Measurements from ENCODE around the gene KLF5. TPM values are rescaled to one million over a fixed set of nuclear protein-coding genes. Genes with fewer than 3 reads are reported as not detected.

KLF5 gene
- total RNA-seq, 2 donors from 2014 or later, result 6.6 to 17.9 TPM

DNA sequence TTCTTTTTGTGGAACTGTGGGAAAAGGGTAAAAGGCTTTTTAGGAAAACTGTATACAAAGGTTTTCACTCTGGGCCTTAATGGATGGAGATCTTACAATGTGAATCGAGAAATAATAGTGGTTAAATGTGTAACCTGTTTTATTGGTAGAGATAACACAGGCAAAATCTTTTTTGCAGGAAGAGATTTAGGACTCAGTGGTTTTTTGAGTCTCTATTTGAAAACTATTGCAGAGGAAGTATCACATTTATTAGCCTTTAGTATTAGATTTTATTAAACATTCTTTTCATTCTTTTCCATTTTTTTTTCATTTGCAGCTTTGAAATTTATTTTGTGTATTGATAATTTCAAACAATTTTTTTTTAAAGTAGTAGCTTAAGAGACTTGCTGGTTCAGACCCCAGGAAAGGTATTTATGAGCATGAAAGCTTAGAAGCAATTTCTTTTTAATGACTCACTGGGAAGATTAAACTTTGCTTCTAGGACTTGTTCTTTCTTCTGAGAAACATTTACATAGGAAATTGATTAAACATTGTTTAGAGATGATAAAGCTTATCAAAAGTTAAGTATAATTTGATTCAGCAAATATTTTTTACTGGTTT is 10.5 kb downstream of the KLF5 start:
- no peaks in the 10 kb centered on the region for H3K9me3 ChIP-seq
- H3K4me1 ChIP-seq, result peaks cover 40% of the 10 kb centered on the region
- intact Hi-C loops (cut with DNase I), result no loop called here
- ATAC-seq (no peak), DNase-seq (no peak)
- no peaks in the 10 kb centered on the region for H3K36me3 ChIP-seq (replicated peaks in 1 of 2; ENCODE audit: insufficient read depth in 1 of 2, low read depth in 2 of 2)
- no peak overlapping the region for H3K27ac ChIP-seq
- H3K27me3 ChIP-seq, result no peaks in the 10 kb centered on the region
- no peak for TF ChIP-seq POLR2A (IDR thresholded peaks at IDR 0.05)
- TF ChIP-seq, protein P1, sequence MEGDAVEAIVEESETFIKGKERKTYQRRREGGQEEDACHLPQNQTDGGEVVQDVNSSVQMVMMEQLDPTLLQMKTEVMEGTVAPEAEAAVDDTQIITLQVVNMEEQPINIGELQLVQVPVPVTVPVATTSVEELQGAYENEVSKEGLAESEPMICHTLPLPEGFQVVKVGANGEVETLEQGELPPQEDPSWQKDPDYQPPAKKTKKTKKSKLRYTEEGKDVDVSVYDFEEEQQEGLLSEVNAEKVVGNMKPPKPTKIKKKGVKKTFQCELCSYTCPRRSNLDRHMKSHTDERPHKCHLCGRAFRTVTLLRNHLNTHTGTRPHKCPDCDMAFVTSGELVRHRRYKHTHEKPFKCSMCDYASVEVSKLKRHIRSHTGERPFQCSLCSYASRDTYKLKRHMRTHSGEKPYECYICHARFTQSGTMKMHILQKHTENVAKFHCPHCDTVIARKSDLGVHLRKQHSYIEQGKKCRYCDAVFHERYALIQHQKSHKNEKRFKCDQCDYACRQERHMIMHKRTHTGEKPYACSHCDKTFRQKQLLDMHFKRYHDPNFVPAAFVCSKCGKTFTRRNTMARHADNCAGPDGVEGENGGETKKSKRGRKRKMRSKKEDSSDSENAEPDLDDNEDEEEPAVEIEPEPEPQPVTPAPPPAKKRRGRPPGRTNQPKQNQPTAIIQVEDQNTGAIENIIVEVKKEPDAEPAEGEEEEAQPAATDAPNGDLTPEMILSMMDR (IDR thresholded peaks at IDR 0.05), result no peak
- H3K4me3 ChIP-seq, result no peak overlapping the region
- 33 to 57% methylated on average over 1 of the region's 1 CpG for WGBS, 2 donors

DNA sequence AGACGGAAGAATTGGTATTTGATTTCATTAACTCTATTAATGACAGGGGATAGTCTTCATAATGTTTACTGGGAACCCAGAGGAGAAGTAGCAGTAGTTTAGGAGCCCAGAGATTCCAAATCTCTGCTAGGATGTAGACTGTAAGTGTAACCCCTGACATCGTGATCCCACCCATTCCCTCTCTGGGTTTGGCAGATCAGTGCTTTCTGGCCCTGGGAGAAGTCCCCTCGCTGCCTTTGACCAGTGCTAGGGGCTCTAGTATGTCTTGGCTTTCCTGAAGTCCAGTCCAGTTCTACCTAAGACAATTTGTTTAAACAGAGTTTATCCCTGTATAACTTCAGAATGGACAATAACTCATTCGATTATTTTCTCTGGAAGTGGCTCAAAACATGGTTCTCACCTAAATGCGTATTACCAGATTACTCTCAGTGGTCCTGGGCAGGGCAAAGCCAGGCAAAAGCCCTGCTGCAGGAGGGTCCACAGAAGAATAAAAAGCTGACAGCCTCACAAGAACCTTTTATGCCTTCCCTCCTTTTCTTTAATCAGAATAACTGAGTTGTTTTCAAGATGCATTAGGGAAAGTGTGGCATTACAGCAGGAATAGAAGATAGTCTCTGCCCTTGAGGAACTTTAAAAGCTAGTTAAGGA is 11.8 kb downstream of the KLF5 start:
- Histone ChIP-seq H3K4me1 (peaks cover 31% of the 10 kb centered on the region), H3K4me3 (no peak overlapping the region), H3K27me3 (no peaks in the 10 kb centered on the region), H3K27ac (no peak overlapping the region), H3K9me3 (no peaks in the 10 kb centered on the region), H3K36me3 (replicated peaks in 1 of 2; ENCODE audit: insufficient read depth in 1 of 2, low read depth in 2 of 2) (no peaks in the 10 kb centered on the region)
- no peak for TF ChIP-seq POLR2A (IDR thresholded peaks at IDR 0.05)
- TF ChIP-seq, protein P1 (IDR thresholded peaks at IDR 0.05), result no peak
- WGBS, 2 donors, result 90 to 93% methylated on average over 5 of the region's 5 CpGs
- intact Hi-C loops (cut with DNase I), result no loop called here
- DNase-seq (no peak), ATAC-seq (no peak)

DNA sequence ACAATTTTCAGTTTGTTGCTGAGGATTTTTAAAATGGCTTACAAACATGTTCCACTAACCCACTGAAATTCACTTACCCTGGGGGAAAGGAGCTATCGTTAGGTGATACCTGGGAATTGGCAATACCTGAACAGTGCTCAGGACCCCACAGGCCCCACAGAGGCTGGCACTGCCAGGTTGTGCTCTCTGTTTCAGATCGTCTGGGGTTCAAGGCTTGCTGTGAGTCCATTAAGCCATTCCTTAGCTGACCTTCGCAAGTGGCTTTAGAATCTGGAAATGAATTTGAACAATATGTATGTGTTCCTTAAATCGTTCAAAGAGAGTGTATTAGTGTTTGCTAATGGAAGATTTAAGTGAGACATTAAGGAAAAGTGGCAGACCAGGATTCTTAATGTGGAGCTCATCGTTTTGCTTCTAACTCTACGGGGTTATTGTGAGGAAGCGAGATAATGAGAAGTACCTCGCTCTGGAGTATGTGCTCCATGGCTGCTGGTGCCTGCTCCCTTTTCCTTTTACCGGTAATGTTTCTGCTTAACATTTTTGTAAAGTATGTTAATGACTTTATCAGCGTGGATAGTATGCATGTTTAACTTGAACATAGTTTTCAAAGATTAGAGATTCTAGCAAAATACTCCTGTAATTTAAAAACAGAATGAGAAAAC is 13.6 kb downstream of the KLF5 start:
- Histone ChIP-seq H3K4me3 (no peak overlapping the region), H3K4me1 (peaks cover 21% of the 10 kb centered on the region), H3K27me3 (no peaks in the 10 kb centered on the region), H3K36me3 (replicated peaks in 1 of 2; ENCODE audit: insufficient read depth in 1 of 2, low read depth in 2 of 2) (no peaks in the 10 kb centered on the region), H3K9me3 (no peaks in the 10 kb centered on the region), H3K27ac (no peak overlapping the region)
- TF ChIP-seq, protein P1 (IDR thresholded peaks at IDR 0.05), result no peak
- no peak for TF ChIP-seq POLR2A (IDR thresholded peaks at IDR 0.05)
- 58 to 67% methylated on average over 10 of the region's 10 CpGs for WGBS, 2 donors
- ATAC-seq (no peak), DNase-seq (no peak)
- intact Hi-C loops (cut with DNase I), result no loop called here

DNA sequence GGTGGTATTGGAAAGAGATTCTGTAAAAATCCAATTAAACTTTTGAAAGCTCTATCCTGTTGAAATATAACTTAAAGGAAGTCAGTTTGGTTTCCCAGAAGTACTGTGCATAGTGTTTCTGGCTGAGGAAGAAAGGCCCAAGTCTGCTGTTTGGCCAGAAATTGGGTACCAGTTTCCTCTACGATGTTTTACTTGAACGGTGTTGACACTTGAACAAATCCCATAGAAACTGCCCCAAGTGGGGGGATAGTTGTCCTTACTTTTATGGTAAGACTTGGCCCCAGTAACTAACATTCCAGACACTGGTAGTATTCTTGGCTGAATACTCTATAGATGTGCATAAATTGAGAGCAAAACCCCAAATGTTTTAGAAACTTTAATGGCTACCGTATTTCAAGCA is 14.2 kb downstream of the KLF5 start:
- WGBS, 2 donors, result 58 to 79% methylated on average over 3 of the region's 3 CpGs
- Histone ChIP-seq H3K4me1 (peaks cover 21% of the 10 kb centered on the region), H3K36me3 (replicated peaks in 1 of 2; ENCODE audit: insufficient read depth in 1 of 2, low read depth in 2 of 2) (no peaks in the 10 kb centered on the region), H3K27ac (no peak overlapping the region), H3K27me3 (no peaks in the 10 kb centered on the region), H3K9me3 (no peaks in the 10 kb centered on the region), H3K4me3 (no peak overlapping the region)
- ATAC-seq, result no peak
- DNase-seq, result no peak
- intact Hi-C loops (cut with DNase I), result no loop called here
- no peak for TF ChIP-seq POLR2A (IDR thresholded peaks at IDR 0.05)
- TF ChIP-seq, protein P1 (IDR thresholded peaks at IDR 0.05), result no peak

All from body of pancreas (tissue), 4 donors.